ENCODE results near the gene CLNK. TPM values are rescaled to one million over a fixed set of nuclear protein-coding genes. Genes with fewer than 3 reads are reported as not detected.

CLNK gene
- total RNA-seq, 1 experiment from 2014 or later, result not detected

DNA sequence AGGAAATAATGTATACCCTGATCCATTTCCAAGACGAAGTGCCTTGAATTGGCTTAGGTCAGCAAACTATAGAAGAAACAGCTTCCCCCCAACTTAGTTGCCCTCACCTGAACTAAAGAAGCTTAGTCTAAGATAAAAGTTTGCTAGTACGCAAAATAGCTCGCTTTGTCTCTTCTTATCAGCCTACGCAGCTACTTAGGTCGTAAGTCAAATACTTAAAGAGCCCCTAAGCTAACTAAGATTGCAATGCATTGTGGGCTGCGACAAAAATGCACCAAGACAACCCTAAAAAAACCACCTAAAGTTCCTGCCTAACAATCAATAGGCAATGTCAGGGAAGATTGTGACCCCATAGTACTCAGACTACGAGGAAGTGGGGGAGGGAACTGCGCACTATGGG is 12.8 kb downstream of the CLNK start:
- RAD21 ChIA-PET (ENCODE audit: low non-redundant PET in 1 of 2, low total read pairs in 2 of 2, uncharacterized antibody in 2 of 2, unreplicated experiment in 2 of 2), result no interaction called here

DNA sequence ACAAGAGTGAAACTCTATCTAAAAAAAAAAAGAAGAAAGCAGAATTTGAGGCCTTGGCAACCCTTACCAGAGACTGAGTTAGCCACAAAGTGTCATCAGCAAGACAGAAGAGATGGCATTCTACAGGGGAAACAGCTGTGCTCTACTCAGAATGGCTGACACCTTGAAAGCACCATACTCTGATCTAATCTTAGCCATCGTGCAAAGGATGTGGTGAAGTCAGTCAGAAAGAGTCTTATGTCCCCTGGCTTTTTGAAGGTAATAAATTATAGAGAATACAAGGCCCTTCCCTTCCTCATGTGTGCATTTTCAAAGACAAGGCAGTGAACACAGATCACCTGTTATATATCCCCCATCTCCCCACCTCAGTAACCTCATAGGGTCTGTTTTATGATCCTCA is 13.2 kb downstream of the CLNK start:
- no peak overlapping the region for H3K9ac ChIP-seq (ENCODE audit: low read length)
- DNase-seq (ENCODE audit: low read depth, low spot score) (no peak), ATAC-seq (no peak)
- H3K36me3 ChIP-seq (ENCODE audit: control insufficient read depth in 1 of 2, insufficient read depth in 2 of 2, low read length in 2 of 2), result no peaks in the 10 kb centered on the region
- no peak overlapping the region for H3K4me2 ChIP-seq (ENCODE audit: low read length)
- H3K9me2 ChIP-seq (ENCODE audit: insufficient read depth), result no peaks in the 10 kb centered on the region
- H3K79me2 ChIP-seq (ENCODE audit: insufficient read depth, low read length), result no peaks in the 10 kb centered on the region
- intact Hi-C loops (cut with micrococcal nuclease), result no loop called here
- BruUV-seq (replicated peaks), result no TSS peak
- TF ChIP-seq FOSL1 (IDR thresholded peaks at IDR 0.05; ENCODE audit: low read depth), result no peak
- TF ChIP-seq, protein P1, sequence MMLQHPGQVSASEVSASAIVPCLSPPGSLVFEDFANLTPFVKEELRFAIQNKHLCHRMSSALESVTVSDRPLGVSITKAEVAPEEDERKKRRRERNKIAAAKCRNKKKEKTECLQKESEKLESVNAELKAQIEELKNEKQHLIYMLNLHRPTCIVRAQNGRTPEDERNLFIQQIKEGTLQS (IDR thresholded peaks at IDR 0.05), result no peak
- no peak for TF ChIP-seq EZH2phosphoT487 (IDR thresholded peaks at IDR 0.05; ENCODE audit: borderline replicate concordance)
- no peak for TF ChIP-seq SP1 (IDR thresholded peaks at IDR 0.05; ENCODE audit: low read depth)
- TF ChIP-seq ELF1 (IDR thresholded peaks at IDR 0.05; ENCODE audit: borderline replicate concordance, low read depth), result no peak
- TF ChIP-seq JUND (IDR thresholded peaks at IDR 0.05), result no peak
- no peak for TF ChIP-seq POLR2A (IDR thresholded peaks at IDR 0.05; ENCODE audit: borderline replicate concordance, extremely low read depth, insufficient read depth, insufficient read length)
- ChIA-PET POLR2A (no interaction called here), CTCF (no interaction called here), RAD21 (ENCODE audit: low non-redundant PET in 1 of 2, low total read pairs in 2 of 2, uncharacterized antibody in 2 of 2, unreplicated experiment in 2 of 2) (no interaction called here)
- peaks cover 5% of the 10 kb centered on the region; the same call in 1 of the 2 replicates for H3K27me3 ChIP-seq (ENCODE audit: insufficient read depth, low read length)
- H2AFZ ChIP-seq (ENCODE audit: low read depth, low read length, poor library complexity, severe bottlenecking), result no peak overlapping the region
- H3K4me3 ChIP-seq (replicated peaks in 1 of 2; ENCODE audit: low read depth in 1 of 2, low read length in 2 of 2), result no peak overlapping the region
- H3K9me3 ChIP-seq (ENCODE audit: control insufficient read depth in 1 of 2, insufficient read depth in 1 of 2, low read depth in 1 of 2, low read length in 2 of 2), result no peaks in the 10 kb centered on the region
- H3K4me1 ChIP-seq (ENCODE audit: control insufficient read depth in 1 of 2, insufficient read depth in 2 of 2, low read length in 2 of 2), result no peaks in the 10 kb centered on the region
- H3K27ac ChIP-seq (ENCODE audit: low read depth, low read length), result no peak overlapping the region
- no peaks in the 10 kb centered on the region for H4K20me1 ChIP-seq (ENCODE audit: insufficient read depth)

More for the DNA sequence above, 12.8 kb downstream of the CLNK start:
- Histone ChIP-seq H3K4me1 (ENCODE audit: control insufficient read depth in 1 of 2, insufficient read depth in 2 of 2, low read length in 2 of 2) (no peaks in the 10 kb centered on the region), H3K9ac (ENCODE audit: low read length) (no peak overlapping the region), H3K27ac (ENCODE audit: low read depth, low read length) (no peak overlapping the region), H3K4me2 (ENCODE audit: low read length) (no peak overlapping the region), H3K9me3 (ENCODE audit: control insufficient read depth in 1 of 2, insufficient read depth in 1 of 2, low read depth in 1 of 2, low read length in 2 of 2) (no peaks in the 10 kb centered on the region), H3K9me2 (ENCODE audit: insufficient read depth) (no peaks in the 10 kb centered on the region), H4K20me1 (ENCODE audit: insufficient read depth) (no peaks in the 10 kb centered on the region), H3K36me3 (ENCODE audit: control insufficient read depth in 1 of 2, insufficient read depth in 2 of 2, low read length in 2 of 2) (no peaks in the 10 kb centered on the region), H3K27me3 (ENCODE audit: insufficient read depth, low read length) (peaks cover 2% of the 10 kb centered on the region; the same call in 1 of the 2 replicates), H2AFZ (ENCODE audit: low read depth, low read length, poor library complexity, severe bottlenecking) (no peak overlapping the region), H3K4me3 (replicated peaks in 1 of 2; ENCODE audit: low read depth in 1 of 2, low read length in 2 of 2) (no peak overlapping the region), H3K79me2 (ENCODE audit: insufficient read depth, low read length) (no peaks in the 10 kb centered on the region)
- intact Hi-C loops (cut with micrococcal nuclease), result no loop called here
- TF ChIP-seq, protein P2, sequence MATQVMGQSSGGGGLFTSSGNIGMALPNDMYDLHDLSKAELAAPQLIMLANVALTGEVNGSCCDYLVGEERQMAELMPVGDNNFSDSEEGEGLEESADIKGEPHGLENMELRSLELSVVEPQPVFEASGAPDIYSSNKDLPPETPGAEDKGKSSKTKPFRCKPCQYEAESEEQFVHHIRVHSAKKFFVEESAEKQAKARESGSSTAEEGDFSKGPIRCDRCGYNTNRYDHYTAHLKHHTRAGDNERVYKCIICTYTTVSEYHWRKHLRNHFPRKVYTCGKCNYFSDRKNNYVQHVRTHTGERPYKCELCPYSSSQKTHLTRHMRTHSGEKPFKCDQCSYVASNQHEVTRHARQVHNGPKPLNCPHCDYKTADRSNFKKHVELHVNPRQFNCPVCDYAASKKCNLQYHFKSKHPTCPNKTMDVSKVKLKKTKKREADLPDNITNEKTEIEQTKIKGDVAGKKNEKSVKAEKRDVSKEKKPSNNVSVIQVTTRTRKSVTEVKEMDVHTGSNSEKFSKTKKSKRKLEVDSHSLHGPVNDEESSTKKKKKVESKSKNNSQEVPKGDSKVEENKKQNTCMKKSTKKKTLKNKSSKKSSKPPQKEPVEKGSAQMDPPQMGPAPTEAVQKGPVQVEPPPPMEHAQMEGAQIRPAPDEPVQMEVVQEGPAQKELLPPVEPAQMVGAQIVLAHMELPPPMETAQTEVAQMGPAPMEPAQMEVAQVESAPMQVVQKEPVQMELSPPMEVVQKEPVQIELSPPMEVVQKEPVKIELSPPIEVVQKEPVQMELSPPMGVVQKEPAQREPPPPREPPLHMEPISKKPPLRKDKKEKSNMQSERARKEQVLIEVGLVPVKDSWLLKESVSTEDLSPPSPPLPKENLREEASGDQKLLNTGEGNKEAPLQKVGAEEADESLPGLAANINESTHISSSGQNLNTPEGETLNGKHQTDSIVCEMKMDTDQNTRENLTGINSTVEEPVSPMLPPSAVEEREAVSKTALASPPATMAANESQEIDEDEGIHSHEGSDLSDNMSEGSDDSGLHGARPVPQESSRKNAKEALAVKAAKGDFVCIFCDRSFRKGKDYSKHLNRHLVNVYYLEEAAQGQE (IDR thresholded peaks at IDR 0.05; ENCODE audit: low read depth), result no peak
- ChIA-PET CTCF (no interaction called here), POLR2A (no interaction called here)
- DNase-seq (ENCODE audit: low read depth, low spot score), result no peak
- BruUV-seq (replicated peaks), result no TSS peak
- no peak for ATAC-seq

Data from HCT116 (cell line).